GM21786 (cell line): ENCODE measurements around the gene IRAK1.

Experiments used
- ATAC-seq: cut with Tn5 transposase; IDR thresholded peaks from one replicate; pipeline ENCODE4 v1.9.1; 2021; ENCODE audit not compliant: unreplicated experiment

Gene IRAK1

GRCh38 chrX:153973127-153974002, 46.3 kb downstream of the IRAK1 start:
- ATAC-seq: no peak

- ATAC-seq: peak; percentile 40
These were observed 47.2 kb downstream of the IRAK1 start, which contains the start of gene TMEM187 for GRCh38 chrX:153972368-153973126. Gene TMEM187 (plus strand): TSS chrX:153972754. CDS start chrX:153982063, 9,309 bp downstream.

- peak; percentile 38 for ATAC-seq
These were observed 48.0 kb downstream of the IRAK1 start, which contains the start of gene HCFC1 for GRCh38 chrX:153971450-153972367. Gene HCFC1 (minus strand): TSS chrX:153971818. CDS start chrX:153970840, 978 bp downstream.

DNA sequence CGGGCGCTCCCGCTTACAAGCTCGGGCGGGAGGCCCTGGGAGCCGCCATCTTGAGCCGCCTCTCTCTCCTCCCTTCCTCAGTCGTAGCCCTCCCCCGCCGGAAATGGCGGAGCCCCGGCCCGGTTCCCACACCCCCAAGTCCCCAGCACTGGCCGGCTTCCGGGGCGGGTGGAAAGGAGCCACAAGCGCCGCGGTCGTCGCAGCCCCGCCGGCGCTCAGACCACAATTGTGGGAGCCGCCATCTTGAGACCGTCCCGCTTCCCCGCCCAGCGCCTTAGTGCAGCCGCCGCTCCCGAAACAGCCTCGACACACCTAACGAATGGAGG, 48.6 kb downstream of the IRAK1 start:
- ATAC-seq: peak; percentile 38

DNA sequence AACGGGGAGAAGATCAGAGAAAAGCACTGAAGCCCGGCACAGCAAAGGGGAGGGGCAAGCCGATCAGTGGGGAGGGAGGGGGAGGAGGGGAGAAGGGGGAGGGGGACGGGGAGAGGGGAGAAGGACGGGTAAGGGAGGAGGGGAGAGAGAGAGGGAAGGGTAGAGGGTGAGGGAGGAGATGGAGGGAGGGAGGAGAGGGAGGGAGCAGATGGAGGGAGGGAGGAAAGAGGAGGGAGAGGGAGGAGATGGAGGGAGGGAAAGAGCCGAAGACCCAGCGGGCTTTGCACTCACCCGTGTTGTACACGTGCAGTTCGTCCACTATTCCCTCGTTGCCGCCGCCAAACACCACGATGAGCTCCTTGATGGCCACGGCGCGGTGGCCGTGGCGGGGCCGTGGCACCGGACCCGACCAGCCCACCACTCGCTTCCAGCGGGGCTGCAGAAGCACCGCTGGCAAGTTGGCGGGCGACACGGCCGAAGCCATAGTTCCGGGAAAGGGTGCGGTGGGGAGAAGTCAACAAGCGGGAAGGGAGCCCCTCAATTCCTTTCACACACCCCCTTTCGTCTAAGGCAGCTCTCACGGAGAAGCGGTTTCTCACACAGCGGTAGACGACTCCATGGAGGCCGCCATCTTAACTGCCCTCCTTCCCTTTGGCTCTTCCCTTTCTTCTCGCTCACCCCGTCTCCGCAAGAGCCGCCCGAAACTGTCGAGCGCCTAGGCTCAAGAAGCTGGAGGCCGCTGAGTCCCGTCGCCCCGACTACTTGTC, 49.2 kb downstream of the IRAK1 start:
- peak; percentile 6 for ATAC-seq

DNA sequence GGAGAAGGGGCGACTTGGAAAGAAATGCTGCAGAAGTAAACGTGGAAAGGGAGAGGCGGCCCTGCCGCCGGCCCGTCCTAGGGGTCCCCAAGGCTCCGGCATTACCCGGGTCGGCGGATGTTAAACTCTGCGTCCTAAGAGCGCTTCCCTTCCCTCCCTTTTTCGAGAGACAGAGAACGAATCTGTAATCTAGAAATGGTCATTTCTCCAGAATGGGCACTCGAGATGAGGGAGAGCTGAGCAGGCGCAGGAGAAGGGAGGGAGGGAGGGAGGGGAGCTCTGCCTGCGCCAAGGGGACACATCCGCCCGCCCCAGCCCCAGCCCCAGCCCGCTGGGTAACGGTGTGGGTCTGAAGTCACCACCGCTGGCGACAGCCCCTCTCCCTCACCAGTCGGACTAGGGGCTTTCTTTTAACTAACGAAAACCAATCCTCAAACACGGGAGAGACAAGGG, 49.8 kb downstream of the IRAK1 start:
- no peak for ATAC-seq

GRCh38 chrX:153969125-153969903, 50.4 kb downstream of the IRAK1 start:
- ATAC-seq: no peak

DNA sequence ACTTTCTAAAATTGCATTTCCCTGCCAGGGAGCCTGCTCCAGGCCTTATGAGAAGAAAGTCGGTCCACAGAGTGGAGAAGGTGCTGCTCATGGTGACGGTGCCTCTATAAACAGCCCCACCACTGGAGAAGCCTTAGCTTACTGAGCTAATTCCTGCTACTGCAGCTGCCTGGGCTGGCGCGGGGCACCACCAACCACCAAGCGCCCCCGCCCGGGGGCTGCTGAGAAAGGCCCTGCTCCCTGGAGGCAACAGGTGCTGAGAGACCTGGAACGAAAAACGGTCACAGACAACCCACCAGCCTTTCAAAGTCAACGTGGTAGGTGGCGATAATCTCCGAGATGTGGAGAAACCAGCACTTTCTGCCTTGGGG, 51.0 kb downstream of the IRAK1 start:
- no peak for ATAC-seq

GRCh38 chrX:153968255-153968654, 51.4 kb downstream of the IRAK1 start:
- no peak for ATAC-seq

DNA sequence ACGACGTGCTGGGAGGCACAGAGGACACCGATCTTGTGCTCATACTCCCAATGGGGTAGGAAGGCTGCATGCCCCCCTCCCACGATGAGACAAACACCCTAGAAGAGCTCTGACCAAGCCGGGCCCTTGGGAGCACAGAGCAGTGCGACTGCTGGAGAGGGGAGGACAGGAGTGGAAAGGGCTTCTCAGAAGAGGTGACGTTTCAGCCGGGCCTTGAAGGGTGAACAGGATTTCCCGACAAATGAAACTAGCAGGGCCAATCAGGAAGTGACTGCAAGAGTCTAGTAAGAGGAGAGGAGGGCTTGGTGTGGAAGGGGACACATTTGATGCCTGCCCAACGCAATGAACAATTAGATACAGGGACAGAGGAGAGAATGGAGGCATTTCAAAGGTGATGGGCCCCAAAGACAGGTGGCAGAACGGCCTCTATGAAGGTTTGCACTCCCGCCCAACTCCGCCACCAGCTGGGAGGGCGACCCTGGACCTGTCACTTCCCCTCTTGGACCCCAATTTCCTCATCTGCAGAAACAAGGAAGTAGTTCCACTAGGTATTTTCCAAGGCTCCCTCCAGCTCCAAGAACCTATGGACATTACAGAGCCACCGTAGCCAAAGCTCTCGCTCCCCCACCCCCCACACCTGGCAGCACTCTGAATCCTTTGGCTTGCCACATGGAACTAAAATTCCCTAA, 52.0 kb downstream of the IRAK1 start:
- no peak for ATAC-seq

DNA sequence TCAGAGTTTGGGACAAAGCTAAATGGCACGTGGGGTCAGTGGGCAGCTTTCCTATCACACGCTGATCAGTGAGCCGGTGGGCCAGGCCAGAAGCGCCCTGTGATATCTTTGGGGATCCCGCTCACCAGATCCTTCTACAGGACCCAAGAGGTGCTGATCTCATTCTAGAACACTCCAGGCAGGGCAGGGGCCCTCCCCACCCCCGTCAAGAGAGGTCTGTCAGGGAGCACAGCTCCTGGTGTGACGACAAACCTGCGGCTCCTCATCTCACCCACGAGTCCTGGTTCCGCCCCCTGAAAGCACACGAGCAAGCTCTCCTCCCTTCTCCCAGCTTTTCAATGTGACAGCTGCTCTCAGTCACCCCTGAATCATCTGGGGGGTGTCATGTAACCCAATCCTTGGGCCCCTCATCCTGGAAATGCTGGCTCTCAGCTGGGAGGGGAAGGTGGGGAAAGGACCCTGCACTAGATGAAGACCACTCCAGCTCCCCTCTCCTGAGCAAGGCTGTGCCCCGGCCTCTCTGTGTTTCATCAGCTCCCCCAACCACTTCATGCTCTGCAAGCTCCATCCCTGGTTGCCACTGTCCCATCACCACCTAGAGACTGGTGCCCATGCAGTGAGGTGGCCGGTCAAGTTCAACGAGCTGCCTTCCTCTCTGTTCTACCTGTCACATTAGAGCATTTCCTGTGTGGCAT, 52.7 kb downstream of the IRAK1 start:
- no peak for ATAC-seq

DNA sequence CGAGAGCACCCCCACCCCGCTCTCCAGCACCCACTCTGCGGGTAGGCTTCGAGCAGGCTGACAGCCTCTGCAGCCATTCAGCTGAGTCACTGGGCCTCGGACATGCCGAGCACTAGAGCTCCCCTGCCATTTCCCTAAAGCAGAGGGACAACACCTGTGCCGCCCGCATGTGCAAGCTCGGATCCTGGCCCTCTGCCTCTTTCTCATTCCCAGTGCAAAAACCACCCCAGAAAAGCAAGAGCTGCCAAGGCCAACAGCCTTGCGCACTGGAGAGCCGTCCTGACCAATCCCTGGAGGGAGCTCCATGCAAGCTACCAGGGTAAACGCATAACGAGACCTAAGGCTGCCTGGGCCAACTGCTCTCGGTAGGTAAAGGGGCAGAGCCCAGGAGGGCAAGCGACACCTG, 53.4 kb downstream of the IRAK1 start:
- ATAC-seq: no peak

- ATAC-seq: no peak
These were observed 54.3 kb downstream of the IRAK1 start for GRCh38 chrX:153965406-153965805.

GRCh38 chrX:153964105-153964504, 55.6 kb downstream of the IRAK1 start:
- ATAC-seq: no peak

DNA sequence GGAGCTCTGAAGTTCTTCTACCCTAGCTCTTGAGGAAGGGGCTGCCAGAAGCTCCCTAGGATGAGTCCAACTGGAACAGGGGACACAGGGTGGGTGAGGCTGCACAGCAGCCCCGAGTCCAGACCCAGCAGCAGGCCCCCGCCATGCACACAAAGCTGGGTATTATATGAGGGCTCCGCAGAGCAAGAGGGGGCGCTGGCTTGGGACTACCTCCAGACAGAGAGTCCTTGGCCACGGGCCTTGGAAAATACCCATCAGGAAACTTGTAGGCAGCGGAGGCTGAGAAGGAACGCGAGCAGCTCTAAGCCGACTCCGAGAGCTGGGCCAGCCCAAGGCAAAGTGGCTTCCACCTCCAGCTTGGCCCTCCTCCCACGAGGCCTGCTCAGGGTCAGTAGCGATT, 56.2 kb downstream of the IRAK1 start:
- no peak for ATAC-seq

DNA sequence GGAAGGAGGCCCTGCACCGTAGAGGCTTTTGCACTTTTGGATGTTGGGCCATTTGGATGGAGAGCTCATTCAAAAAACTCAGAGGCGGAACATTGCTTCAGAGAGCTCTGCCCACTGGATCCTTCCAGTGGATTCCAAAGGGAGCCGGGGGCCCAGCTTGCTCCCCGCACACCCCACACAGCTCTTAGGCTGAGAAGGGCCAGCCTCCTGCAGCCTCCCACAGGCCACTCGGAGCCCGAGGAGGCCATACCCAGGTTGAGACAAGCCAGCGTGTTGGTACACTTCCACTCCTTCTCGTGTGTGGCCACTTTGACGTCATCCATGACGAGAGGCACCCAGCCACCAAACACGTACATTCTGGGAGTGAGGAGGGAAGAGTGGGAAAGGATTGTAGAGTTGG, 58.4 kb downstream of the IRAK1 start:
- ATAC-seq: no peak

DNA sequence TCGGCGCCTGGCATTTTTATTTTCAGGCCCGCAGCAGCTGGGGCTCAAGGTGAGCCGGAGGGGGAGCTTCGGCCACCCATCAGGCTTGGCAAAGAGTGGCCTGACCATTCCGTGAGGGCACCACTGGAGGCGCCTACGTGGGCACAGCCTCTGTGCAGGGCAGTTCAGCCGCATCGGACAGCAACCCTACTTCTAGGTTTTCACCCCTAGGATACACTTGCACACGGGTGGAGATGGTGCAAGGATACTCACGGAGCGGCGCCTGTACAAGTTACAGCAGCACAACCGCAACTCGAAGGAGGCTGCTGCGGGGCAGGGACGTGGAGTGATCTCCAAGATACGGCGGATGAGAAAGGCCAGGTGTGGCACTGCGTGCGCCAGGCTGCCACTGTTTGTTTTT, 58.9 kb downstream of the IRAK1 start:
- no peak for ATAC-seq
